IMR-90 (cell line): ENCODE results near the gene PLEKHH2. TPM values are rescaled to one million over a fixed set of nuclear protein-coding genes. Genes with fewer than 3 reads are reported as not detected.

Experiments used
- ATAC-seq: fragments of 200-7000 bp; cut with Tn5 transposase; 2 replicates; pipeline ENCODE4 v1.9.1; 2020; ENCODE audit warnings: low read depth, mild to moderate bottlenecking, moderate library complexity
- BruUV-seq: library from RNA; stranded (reverse); fragments of 400-500 nt; replicated peaks from 2 replicates; lab custom pipeline; 2021; lab: Mats Ljungman, UMichigan
- CTCF ChIA-PET: fragments of 300-600 bp; formaldehyde crosslinking; extraction: SDS; loops from one replicate; lab custom pipeline; 2021; ENCODE audit warnings: antibody characterized with exemption; lab: Yijun Ruan, JAX
- POLR2A ChIA-PET: fragments of 300-600 bp; sonication (Branson Sonifier 250); formaldehyde crosslinking; loops from one replicate; lab custom pipeline; 2022; ENCODE audit warnings: antibody characterized with exemption; ENCODE audit not compliant: unreplicated experiment; lab: Charles Lee
- DNase-seq: peaks from one replicate; pipeline ENCODE4 v3.0.0; 2013
- H2AFZ ChIP-seq: replicated peaks from 2 replicates; pipeline ENCODE3; 2013; ENCODE audit warnings: low read length, mild to moderate bottlenecking; ENCODE audit not compliant: poor library complexity
- H2AK5ac ChIP-seq: 2 replicates; pipeline ENCODE4 v1.6.1; 2013; ENCODE audit warnings: low read depth, low read length, inconsistent platforms
- H2AK9ac ChIP-seq: replicated peaks from 2 replicates; pipeline ENCODE3; 2013; ENCODE audit warnings: mild to moderate bottlenecking, low read depth, low read length, moderate library complexity; ENCODE audit not compliant: poor library complexity
- H2BK120ac ChIP-seq: 2 replicates; pipeline ENCODE4 v1.6.1; 2013; ENCODE audit warnings: low read depth, low read length, inconsistent platforms
- H2BK15ac ChIP-seq: 3 replicates; pipeline ENCODE4 v1.6.1; 2013; ENCODE audit warnings: low read depth, low read length, inconsistent platforms
- H2BK20ac ChIP-seq: 2 replicates; pipeline ENCODE4 v1.6.1; 2013; ENCODE audit warnings: low read depth, mild to moderate bottlenecking, inconsistent platforms, low read length, moderate library complexity
- H2BK5ac ChIP-seq: 2 replicates; pipeline ENCODE4 v1.6.1; 2013; ENCODE audit warnings: mild to moderate bottlenecking, low read depth, low read length, inconsistent platforms; ENCODE audit not compliant: poor library complexity, severe bottlenecking
- H3K14ac ChIP-seq: replicated peaks from 2 replicates; pipeline ENCODE4 v1.6.1; 2013; ENCODE audit warnings: low read depth, low read length, inconsistent platforms
- H3K18ac ChIP-seq: 2 replicates; pipeline ENCODE4 v1.6.1; 2013; ENCODE audit warnings: low read depth, low read length, control low read depth
- H3K23ac ChIP-seq: 2 replicates; pipeline ENCODE4 v1.6.1; 2013; ENCODE audit warnings: low read depth, low read length, inconsistent platforms
- H3K27ac ChIP-seq: 2 replicates; pipeline ENCODE4 v1.5.1; 2013; ENCODE audit warnings: mild to moderate bottlenecking, control low read depth, low read length; ENCODE audit not compliant: insufficient read depth
- H3K27me3 ChIP-seq: 2 replicates; pipeline ENCODE4 v1.6.1; 2013; ENCODE audit warnings: low read length; ENCODE audit not compliant: control insufficient read depth, insufficient read depth
- H3K36me3 ChIP-seq: 2 replicates; pipeline ENCODE4 v1.6.1; 2013; ENCODE audit warnings: low read length, mixed read lengths; ENCODE audit not compliant: control insufficient read depth, insufficient read depth
- H3K4ac ChIP-seq: 2 replicates; pipeline ENCODE4 v1.6.1; 2013; ENCODE audit warnings: low read depth, low read length, inconsistent platforms
- H3K4me1 ChIP-seq: 2 replicates; pipeline ENCODE4 v1.6.1; 2013; ENCODE audit warnings: low read length, mixed read lengths; ENCODE audit not compliant: control insufficient read depth, insufficient read depth
- H3K4me2 ChIP-seq: 2 replicates; pipeline ENCODE4 v1.6.1; 2013; ENCODE audit warnings: low read depth, mild to moderate bottlenecking, control low read depth, low read length, moderate library complexity
- H3K4me3 ChIP-seq: 2 replicates; pipeline ENCODE4 v1.5.1; 2013; ENCODE audit warnings: low read depth, mild to moderate bottlenecking, control low read depth, low read length, moderate library complexity; ENCODE audit not compliant: insufficient read depth
- H3K56ac ChIP-seq: 2 replicates; pipeline ENCODE4 v1.6.1; 2013; ENCODE audit warnings: low read length, inconsistent platforms; ENCODE audit not compliant: insufficient read depth; ENCODE audit errors: extremely low read depth
- H3K79me1 ChIP-seq, 2 experiments: 2 replicates each; pipeline ENCODE4 v1.6.1; 2013; ENCODE audit warnings: low read length in 2 of 2, inconsistent platforms in 1 of 2, low read depth in 1 of 2
- H3K9ac ChIP-seq: 2 replicates; pipeline ENCODE4 v1.6.1; 2013; ENCODE audit warnings: low read depth, low read length, control low read depth
- H3K9me1 ChIP-seq: 2 replicates; pipeline ENCODE4 v1.6.1; 2013; ENCODE audit warnings: low read length, inconsistent platforms; ENCODE audit not compliant: insufficient read depth
- H3K9me3 ChIP-seq: 2 replicates; pipeline ENCODE4 v1.6.1; 2013; ENCODE audit warnings: low read length; ENCODE audit not compliant: control insufficient read depth, insufficient read depth
- H4K20me1 ChIP-seq: 2 replicates; pipeline ENCODE4 v1.6.1; 2013; ENCODE audit warnings: low read length, inconsistent platforms; ENCODE audit not compliant: insufficient read depth
- H4K5ac ChIP-seq: 2 replicates; pipeline ENCODE4 v1.6.1; 2013; ENCODE audit warnings: mild to moderate bottlenecking, low read depth, low read length, control low read depth
- H4K8ac ChIP-seq, 2 experiments: 2 replicates each; pipeline ENCODE4 v1.6.1; 2013; ENCODE audit warnings: low read depth in 2 of 2, low read length in 2 of 2, control low read depth in 1 of 2, inconsistent platforms in 1 of 2
- H4K91ac ChIP-seq: 2 replicates; pipeline ENCODE4 v1.6.1; 2013; ENCODE audit warnings: low read depth, low read length, inconsistent platforms; ENCODE audit not compliant: insufficient read depth
- BHLHE40 ChIP-seq: fragments of 150-350 bp; IDR thresholded peaks from 2 replicates; pipeline ENCODE4 v1.6.1; 2016; ENCODE audit warnings: mild to moderate bottlenecking, low read depth, low read length
- CEBPB ChIP-seq: IDR thresholded peaks from 2 replicates; pipeline ENCODE4 v1.6.1; 2012; ENCODE audit warnings: low read depth, low read length, improper control_type of control experiment
- CHD1 ChIP-seq: IDR thresholded peaks from 2 replicates; pipeline ENCODE4 v1.6.1; 2012; ENCODE audit warnings: low read depth, low read length, improper control_type of control experiment
- FOS ChIP-seq: fragments of 150-350 bp; IDR thresholded peaks from 2 replicates; pipeline ENCODE4 v1.6.1; 2016; ENCODE audit warnings: low read depth, low read length
- MAFK ChIP-seq: IDR thresholded peaks from 2 replicates; pipeline ENCODE4 v1.6.1; 2012; ENCODE audit warnings: low read depth, low read length, improper control_type of control experiment
- MAZ ChIP-seq: IDR thresholded peaks from 2 replicates; pipeline ENCODE4 v1.6.1; 2012; ENCODE audit warnings: low read depth, mild to moderate bottlenecking, low read length, improper control_type of control experiment, moderate library complexity, borderline replicate concordance
- MXI1 ChIP-seq: IDR thresholded peaks from 2 replicates; pipeline ENCODE4 v1.6.1; 2012; ENCODE audit warnings: low read depth, mild to moderate bottlenecking, low read length, moderate library complexity, borderline replicate concordance
- NFE2L2 ChIP-seq: fragments of 150-350 bp; IDR thresholded peaks from 2 replicates; pipeline ENCODE4 v1.6.1; 2016; ENCODE audit warnings: low read depth, mild to moderate bottlenecking, low read length
- POLR2A ChIP-seq: IDR thresholded peaks from 2 replicates; pipeline ENCODE4 v1.6.1; 2012; ENCODE audit warnings: mild to moderate bottlenecking, low read depth, low read length
- RAD21 ChIP-seq: IDR thresholded peaks from 2 replicates; pipeline ENCODE4 v1.6.1; 2012; ENCODE audit warnings: low read length, improper control_type of control experiment
- RCOR1 ChIP-seq: IDR thresholded peaks from 2 replicates; pipeline ENCODE4 v1.6.1; 2012; ENCODE audit warnings: mild to moderate bottlenecking, low read length, improper control_type of control experiment; ENCODE audit not compliant: insufficient replicate concordance
- RFX5 ChIP-seq: IDR thresholded peaks from 2 replicates; pipeline ENCODE4 v1.8.0; 2012; ENCODE audit warnings: low read depth, mild to moderate bottlenecking, low read length, moderate library complexity
- SMC3 ChIP-seq: fragments of 150-350 bp; IDR thresholded peaks from 2 replicates; pipeline ENCODE4 v1.6.1; 2016; ENCODE audit warnings: low read depth, mild to moderate bottlenecking, antibody characterized with exemption, low read length, moderate library complexity
- WGBS, 2 experiments: methylation state at CpG; one replicate each; pipeline versions ENCODE4 v1.1.5 to v1.1.7; 2013; ENCODE audit warnings: missing lambda C conversion rate in 2 of 2; ENCODE audit not compliant: insufficient read length in 1 of 2; ENCODE audit errors: extremely low coverage in 2 of 2; 5-methylcytosine and 5-hydroxymethylcytosine counted together
- dilution Hi-C: fragments of 300-500 bp; cut with HindIII; formaldehyde crosslinking; loops from one replicate; pipeline ENCODE4 v1.14.3; 2018; ENCODE audit warnings: low sequenced_read_pairs; ENCODE audit not compliant: unreplicated experiment
- in situ Hi-C: fragments of 300-500 bp; cut with MboI; formaldehyde crosslinking; loops from 3 replicates; pipeline ENCODE4 v1.14.3; 2019; ENCODE audit warnings: low sequenced_read_pairs, inconsistent platforms, mixed read lengths
- intact Hi-C: fragments of 100-400 bp; cut with micrococcal nuclease; formaldehyde crosslinking; loops from 2 replicates; pipeline ENCODE4 v1.10.0; 2022
- polyA plus RNA-seq, 3 experiments: library from polyadenylated mRNA; depleted of rRNA; stranded (reverse); fragments of >200 nt; gene quantifications; 2 replicates each; pipeline ENCODE4 v1.2.3, GENCODE V29; 2012; ENCODE audit warnings: low replicate concordance in 1 of 3
- total RNA-seq: library from RNA; depleted of rRNA; stranded (reverse); fragments of >200 nt; gene quantifications from 2 replicates; pipeline ENCODE4 v1.2.3, GENCODE V29; 2012
- TF ChIP-seq, protein P1 (sequence below): fragments of 150-350 bp; IDR thresholded peaks from 2 replicates; pipeline ENCODE4 v1.6.1; 2016; ENCODE audit warnings: low read depth, mild to moderate bottlenecking, low read length, moderate library complexity, borderline replicate concordance
- TF ChIP-seq, protein P2 (sequence below): conservative IDR thresholded peaks from 2 replicates; pipeline ENCODE4 v1.5.1; 2012; ENCODE audit warnings: mild to moderate bottlenecking, low read depth, low read length, improper control_type of control experiment
- TF ChIP-seq, protein P3 (sequence below): fragments of 150-350 bp; IDR thresholded peaks from 2 replicates; pipeline ENCODE4 v1.6.1; 2017; ENCODE audit warnings: mild to moderate bottlenecking, antibody characterized with exemption, low read length, low read depth

PLEKHH2 gene
- total and polyA plus RNA-seq, 2 of the 4 experiments (the other 2 are of a cell fraction): 2.0 to 3.3 TPM

DNA sequence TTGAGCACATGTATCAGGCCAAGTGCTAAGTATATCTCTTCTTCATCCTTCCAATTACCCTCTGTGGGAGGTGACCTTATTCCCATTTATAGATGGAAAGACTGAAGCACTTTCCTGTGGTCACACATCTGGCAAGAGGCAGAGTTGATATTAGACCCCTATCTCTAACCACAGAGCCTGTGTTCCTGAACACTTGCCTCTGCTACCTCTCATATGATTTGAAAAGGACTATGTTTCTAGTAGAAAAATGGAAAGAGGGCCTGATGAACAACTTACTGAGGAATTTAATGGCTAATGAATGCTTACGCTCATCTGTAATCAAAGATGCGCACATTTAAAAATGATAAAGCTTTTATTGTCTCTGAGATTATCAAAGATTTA lies 90.6 kb downstream of the PLEKHH2 start:
- ATAC-seq (no peak), DNase-seq (no peak)
- Histone ChIP-seq H2BK120ac (no peak overlapping the region), H3K4me2 (no peak overlapping the region), H4K8ac (no peak overlapping the region), H4K20me1 (no peaks in the 10 kb centered on the region), H2AK9ac (no peak overlapping the region), H3K4me1 (peaks cover 3% of the 10 kb centered on the region; the same call in 1 of the 2 replicates), H3K9me1 (no peaks in the 10 kb centered on the region; the same call in 1 of the 2 replicates), H3K14ac (no peak overlapping the region), H2BK15ac (no peak overlapping the region), H3K4me3 (no peak overlapping the region), H3K9ac (no peak overlapping the region), H3K36me3 (peaks cover 2% of the 10 kb centered on the region; the same call in 1 of the 2 replicates), H4K5ac (no peak overlapping the region), H3K9me3 (no peaks in the 10 kb centered on the region), H4K91ac (no peak overlapping the region), H3K23ac (no peak overlapping the region), H3K56ac (no peak overlapping the region), H3K79me1 (no peaks in the 10 kb centered on the region), H2BK5ac (no peak overlapping the region), H2AK5ac (no peak overlapping the region), H2AFZ (no peak overlapping the region), H3K27me3 (no peaks in the 10 kb centered on the region), H3K18ac (no peak overlapping the region), H2BK20ac (no peak overlapping the region), H3K4ac (no peak overlapping the region), H3K27ac (no peak overlapping the region)
- intact Hi-C loops: no loop called here
- in situ Hi-C loops: no loop called here
- TF ChIP-seq BHLHE40 (no peak), NFE2L2 (no peak), FOS (no peak), MXI1 (no peak), SMC3 (no peak), RAD21 (no peak), CEBPB (no peak), RCOR1 (no peak), POLR2A (no peak), MAFK (no peak), CHD1 (no peak), MAZ (no peak), RFX5 (no peak)
- TF ChIP-seq, protein P1, sequence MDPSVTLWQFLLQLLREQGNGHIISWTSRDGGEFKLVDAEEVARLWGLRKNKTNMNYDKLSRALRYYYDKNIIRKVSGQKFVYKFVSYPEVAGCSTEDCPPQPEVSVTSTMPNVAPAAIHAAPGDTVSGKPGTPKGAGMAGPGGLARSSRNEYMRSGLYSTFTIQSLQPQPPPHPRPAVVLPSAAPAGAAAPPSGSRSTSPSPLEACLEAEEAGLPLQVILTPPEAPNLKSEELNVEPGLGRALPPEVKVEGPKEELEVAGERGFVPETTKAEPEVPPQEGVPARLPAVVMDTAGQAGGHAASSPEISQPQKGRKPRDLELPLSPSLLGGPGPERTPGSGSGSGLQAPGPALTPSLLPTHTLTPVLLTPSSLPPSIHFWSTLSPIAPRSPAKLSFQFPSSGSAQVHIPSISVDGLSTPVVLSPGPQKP: no peak
- TF ChIP-seq, protein P2, sequence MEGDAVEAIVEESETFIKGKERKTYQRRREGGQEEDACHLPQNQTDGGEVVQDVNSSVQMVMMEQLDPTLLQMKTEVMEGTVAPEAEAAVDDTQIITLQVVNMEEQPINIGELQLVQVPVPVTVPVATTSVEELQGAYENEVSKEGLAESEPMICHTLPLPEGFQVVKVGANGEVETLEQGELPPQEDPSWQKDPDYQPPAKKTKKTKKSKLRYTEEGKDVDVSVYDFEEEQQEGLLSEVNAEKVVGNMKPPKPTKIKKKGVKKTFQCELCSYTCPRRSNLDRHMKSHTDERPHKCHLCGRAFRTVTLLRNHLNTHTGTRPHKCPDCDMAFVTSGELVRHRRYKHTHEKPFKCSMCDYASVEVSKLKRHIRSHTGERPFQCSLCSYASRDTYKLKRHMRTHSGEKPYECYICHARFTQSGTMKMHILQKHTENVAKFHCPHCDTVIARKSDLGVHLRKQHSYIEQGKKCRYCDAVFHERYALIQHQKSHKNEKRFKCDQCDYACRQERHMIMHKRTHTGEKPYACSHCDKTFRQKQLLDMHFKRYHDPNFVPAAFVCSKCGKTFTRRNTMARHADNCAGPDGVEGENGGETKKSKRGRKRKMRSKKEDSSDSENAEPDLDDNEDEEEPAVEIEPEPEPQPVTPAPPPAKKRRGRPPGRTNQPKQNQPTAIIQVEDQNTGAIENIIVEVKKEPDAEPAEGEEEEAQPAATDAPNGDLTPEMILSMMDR: no peak
- TF ChIP-seq, protein P3, sequence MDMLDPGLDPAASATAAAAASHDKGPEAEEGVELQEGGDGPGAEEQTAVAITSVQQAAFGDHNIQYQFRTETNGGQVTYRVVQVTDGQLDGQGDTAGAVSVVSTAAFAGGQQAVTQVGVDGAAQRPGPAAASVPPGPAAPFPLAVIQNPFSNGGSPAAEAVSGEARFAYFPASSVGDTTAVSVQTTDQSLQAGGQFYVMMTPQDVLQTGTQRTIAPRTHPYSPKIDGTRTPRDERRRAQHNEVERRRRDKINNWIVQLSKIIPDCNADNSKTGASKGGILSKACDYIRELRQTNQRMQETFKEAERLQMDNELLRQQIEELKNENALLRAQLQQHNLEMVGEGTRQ: no peak
- ChIA-PET POLR2A (no interaction called here), CTCF (no interaction called here)
- dilution Hi-C loops: no loop called here
- BruUV-seq: no TSS peak
- no CpG with 5 or more reads among the region's 2 CpGs for WGBS, 2 experiments
